Measurements from ENCODE around the gene SDK1.

GRCh38 chr7:3738964-3739363, 437.9 kb downstream of the SDK1 start:
- TF ChIP-seq USF2 (IDR thresholded peaks at IDR 0.05): no peak
- TF ChIP-seq CHD2 (IDR thresholded peaks at IDR 0.05; ENCODE audit: low read length, partially characterized antibody): no peak
- no peak for TF ChIP-seq POLR2A (IDR thresholded peaks at IDR 0.05; ENCODE audit: low read length)
- TF ChIP-seq CTCF (IDR thresholded peaks at IDR 0.05): no peak
- no peak for TF ChIP-seq EP300 (IDR thresholded peaks at IDR 0.05)
- TF ChIP-seq ZSCAN20 (CRISPR knock-in tag; IDR thresholded peaks at IDR 0.05): no peak
- no peak for TF ChIP-seq SMC3 (IDR thresholded peaks at IDR 0.05)
- TF ChIP-seq JUNB (IDR thresholded peaks at IDR 0.05): no peak
- no peak for TF ChIP-seq RCOR1 (IDR thresholded peaks at IDR 0.05; ENCODE audit: low read depth, low read length)
- TF ChIP-seq REST (IDR thresholded peaks at IDR 0.05): no peak
- no peak for TF ChIP-seq PBX3 (IDR thresholded peaks at IDR 0.05)
- no peak for TF ChIP-seq NPAS2 (CRISPR knock-in tag; IDR thresholded peaks at IDR 0.05; ENCODE audit: borderline replicate concordance)
- no peak for TF ChIP-seq MAX (IDR thresholded peaks at IDR 0.05)

All from A549 (cell line).